ENCODE data around the gene CNBD2.

Gene CNBD2

DNA sequence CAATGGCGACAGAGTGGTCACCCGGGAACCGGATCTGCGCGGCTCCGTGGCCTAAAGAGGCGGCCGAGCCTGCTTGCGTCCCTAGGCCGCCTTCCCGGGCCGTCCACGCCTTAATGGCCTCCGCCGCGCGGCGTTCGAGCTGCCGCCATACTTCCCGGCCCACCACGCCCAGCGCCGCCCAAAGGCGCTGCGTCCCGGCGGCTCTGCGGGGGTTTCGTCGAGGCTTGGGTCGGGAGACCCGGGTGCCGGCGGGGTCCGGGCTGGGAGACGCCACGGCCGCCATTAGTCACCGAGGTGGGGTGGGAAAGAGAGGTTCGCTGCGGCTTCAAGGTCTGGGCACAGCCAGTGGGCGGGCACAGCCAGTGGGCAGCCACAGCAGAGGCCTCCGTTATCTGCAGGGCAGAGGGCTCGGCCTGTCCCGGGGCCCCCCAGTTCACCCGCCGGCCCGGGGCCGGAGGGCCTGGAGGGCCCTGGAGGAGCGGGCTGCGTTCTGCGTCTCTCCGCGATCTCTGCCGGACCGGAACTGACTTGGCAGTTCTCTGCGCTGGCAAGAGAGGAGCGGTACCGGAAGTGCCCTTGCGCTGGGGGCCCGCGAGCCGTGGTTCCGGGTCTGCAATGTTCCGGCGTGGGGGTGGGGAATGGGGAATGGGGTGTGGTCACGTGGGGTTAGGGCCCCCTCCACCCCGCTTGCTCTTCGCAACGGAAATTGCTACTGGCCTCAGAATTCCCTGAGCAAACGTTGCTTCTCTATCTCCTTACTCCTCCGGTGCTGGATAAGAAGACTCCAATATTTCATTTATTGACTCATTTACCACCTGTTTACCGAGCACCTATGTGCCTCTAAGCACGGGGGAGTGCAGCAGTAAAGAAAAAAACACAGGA lies 82.3 kb downstream of the CNBD2 start:
- peak; percentile 86 for TF ChIP-seq YY1 (IDR thresholded peaks at IDR 0.05; ENCODE audit: low read depth)
- peak; percentile 54; the same call in 1 of the 2 replicates for TF ChIP-seq TEAD4 (IDR thresholded peaks at IDR 0.05)
- TF ChIP-seq, protein P1, sequence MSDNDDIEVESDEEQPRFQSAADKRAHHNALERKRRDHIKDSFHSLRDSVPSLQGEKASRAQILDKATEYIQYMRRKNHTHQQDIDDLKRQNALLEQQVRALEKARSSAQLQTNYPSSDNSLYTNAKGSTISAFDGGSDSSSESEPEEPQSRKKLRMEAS (IDR thresholded peaks at IDR 0.05): peak; percentile 43; the same call in 1 of the 2 replicates
- TF ChIP-seq ZBTB7A (IDR thresholded peaks at IDR 0.05; ENCODE audit: low read depth): peak; percentile 81
- TF ChIP-seq EP300 (IDR thresholded peaks at IDR 0.05; ENCODE audit: borderline replicate concordance): peak; percentile 50; the same call in 1 of the 2 replicates
- no peak for TF ChIP-seq CEBPB (IDR thresholded peaks at IDR 0.05)
- no peak for TF ChIP-seq FOXM1 (IDR thresholded peaks at IDR 0.05; ENCODE audit: borderline replicate concordance, low read depth)
- TF ChIP-seq, protein P2, sequence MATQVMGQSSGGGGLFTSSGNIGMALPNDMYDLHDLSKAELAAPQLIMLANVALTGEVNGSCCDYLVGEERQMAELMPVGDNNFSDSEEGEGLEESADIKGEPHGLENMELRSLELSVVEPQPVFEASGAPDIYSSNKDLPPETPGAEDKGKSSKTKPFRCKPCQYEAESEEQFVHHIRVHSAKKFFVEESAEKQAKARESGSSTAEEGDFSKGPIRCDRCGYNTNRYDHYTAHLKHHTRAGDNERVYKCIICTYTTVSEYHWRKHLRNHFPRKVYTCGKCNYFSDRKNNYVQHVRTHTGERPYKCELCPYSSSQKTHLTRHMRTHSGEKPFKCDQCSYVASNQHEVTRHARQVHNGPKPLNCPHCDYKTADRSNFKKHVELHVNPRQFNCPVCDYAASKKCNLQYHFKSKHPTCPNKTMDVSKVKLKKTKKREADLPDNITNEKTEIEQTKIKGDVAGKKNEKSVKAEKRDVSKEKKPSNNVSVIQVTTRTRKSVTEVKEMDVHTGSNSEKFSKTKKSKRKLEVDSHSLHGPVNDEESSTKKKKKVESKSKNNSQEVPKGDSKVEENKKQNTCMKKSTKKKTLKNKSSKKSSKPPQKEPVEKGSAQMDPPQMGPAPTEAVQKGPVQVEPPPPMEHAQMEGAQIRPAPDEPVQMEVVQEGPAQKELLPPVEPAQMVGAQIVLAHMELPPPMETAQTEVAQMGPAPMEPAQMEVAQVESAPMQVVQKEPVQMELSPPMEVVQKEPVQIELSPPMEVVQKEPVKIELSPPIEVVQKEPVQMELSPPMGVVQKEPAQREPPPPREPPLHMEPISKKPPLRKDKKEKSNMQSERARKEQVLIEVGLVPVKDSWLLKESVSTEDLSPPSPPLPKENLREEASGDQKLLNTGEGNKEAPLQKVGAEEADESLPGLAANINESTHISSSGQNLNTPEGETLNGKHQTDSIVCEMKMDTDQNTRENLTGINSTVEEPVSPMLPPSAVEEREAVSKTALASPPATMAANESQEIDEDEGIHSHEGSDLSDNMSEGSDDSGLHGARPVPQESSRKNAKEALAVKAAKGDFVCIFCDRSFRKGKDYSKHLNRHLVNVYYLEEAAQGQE (IDR thresholded peaks at IDR 0.05; ENCODE audit: low read depth): peak; percentile 30; the same call in 1 of the 2 replicates
- no peak for TF ChIP-seq EGR1 (IDR thresholded peaks at IDR 0.05)
- TF ChIP-seq, protein P3, sequence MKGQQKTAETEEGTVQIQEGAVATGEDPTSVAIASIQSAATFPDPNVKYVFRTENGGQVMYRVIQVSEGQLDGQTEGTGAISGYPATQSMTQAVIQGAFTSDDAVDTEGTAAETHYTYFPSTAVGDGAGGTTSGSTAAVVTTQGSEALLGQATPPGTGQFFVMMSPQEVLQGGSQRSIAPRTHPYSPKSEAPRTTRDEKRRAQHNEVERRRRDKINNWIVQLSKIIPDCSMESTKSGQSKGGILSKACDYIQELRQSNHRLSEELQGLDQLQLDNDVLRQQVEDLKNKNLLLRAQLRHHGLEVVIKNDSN (IDR thresholded peaks at IDR 0.05): peak; percentile 94
- no peak for TF ChIP-seq CREB1 (IDR thresholded peaks at IDR 0.05; ENCODE audit: low read depth)
- peak; percentile 62; the same call in 1 of the 2 replicates for TF ChIP-seq NFIC (IDR thresholded peaks at IDR 0.05)
- peak; percentile 98 for TF ChIP-seq TAF1 (IDR thresholded peaks at IDR 0.05; ENCODE audit: low read depth)
- TF ChIP-seq RAD21 (IDR thresholded peaks at IDR 0.05; ENCODE audit: low read depth): no peak
- peak; percentile 82 for TF ChIP-seq TCF12 (IDR thresholded peaks at IDR 0.05; ENCODE audit: low read depth)

DNA sequence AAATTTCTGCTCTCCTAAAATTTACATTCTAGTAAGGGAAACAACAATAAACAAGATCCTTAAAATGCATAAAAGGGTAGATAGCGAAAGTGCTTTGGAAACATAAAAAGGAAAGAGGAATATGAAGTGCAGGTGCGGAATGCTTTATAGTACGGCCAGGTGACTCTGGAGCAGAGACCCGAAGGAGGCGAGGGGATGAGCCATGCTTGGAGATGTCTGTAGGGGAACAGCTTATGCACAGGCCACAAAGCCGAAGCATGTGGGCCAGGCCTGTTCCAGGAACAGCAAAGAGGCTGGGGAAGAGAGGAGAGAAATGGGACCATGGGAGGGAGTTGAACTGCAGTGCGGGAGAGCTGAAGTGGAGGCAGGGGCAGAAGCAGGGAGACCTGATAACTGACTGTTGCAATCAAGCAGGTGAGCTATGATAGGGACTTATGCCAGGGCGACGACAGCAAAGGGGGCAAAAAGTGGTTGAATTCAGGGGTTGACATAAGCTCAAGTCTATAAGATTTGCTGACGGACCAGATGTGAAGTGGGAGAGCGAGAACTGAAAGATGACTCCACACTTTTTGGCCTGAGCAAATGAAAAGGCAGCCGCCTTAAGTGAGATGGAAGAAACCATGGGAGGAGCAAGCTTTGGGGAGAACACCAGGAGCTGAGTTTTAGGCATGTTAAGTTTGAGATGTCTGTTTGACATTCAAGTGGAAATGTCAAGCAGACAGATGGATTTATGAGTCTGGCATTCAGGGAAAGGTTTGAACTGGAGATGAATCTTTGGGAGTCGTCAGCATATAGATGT lies 83.1 kb downstream of the CNBD2 start:
- no peak for TF ChIP-seq EGR1 (IDR thresholded peaks at IDR 0.05)
- TF ChIP-seq TCF12 (IDR thresholded peaks at IDR 0.05; ENCODE audit: low read depth): no peak
- no peak for TF ChIP-seq FOXM1 (IDR thresholded peaks at IDR 0.05; ENCODE audit: borderline replicate concordance, low read depth)
- TF ChIP-seq TEAD4 (IDR thresholded peaks at IDR 0.05): no peak
- no peak for TF ChIP-seq CEBPB (IDR thresholded peaks at IDR 0.05)
- TF ChIP-seq RAD21 (IDR thresholded peaks at IDR 0.05; ENCODE audit: low read depth): no peak
- TF ChIP-seq NFIC (IDR thresholded peaks at IDR 0.05): no peak
- TF ChIP-seq, protein P1 (IDR thresholded peaks at IDR 0.05): no peak
- no peak for TF ChIP-seq CREB1 (IDR thresholded peaks at IDR 0.05; ENCODE audit: low read depth)
- no peak for TF ChIP-seq EP300 (IDR thresholded peaks at IDR 0.05; ENCODE audit: borderline replicate concordance)

DNA sequence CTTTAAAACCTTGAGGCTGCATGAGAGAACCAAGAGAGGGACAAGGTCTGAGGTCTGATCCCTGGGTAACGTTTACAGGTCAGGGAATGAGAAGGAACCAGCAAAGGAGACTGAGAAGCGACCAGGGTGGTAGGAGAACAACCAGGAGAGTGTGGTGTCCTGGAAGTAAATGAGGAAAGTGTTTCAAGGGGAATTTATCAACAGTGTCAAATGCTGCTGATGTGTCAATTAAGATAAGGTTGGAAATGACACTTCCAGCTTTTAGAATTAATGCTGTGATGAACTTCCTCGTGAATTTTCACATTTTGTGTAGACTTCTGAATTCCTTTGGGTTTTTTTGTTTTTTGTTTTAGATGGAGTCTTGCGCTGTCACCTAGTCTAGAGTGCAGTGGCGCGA lies 83.7 kb downstream of the CNBD2 start:
- TF ChIP-seq RAD21 (IDR thresholded peaks at IDR 0.05; ENCODE audit: low read depth): no peak
- no peak for TF ChIP-seq EP300 (IDR thresholded peaks at IDR 0.05; ENCODE audit: borderline replicate concordance)
- no peak for TF ChIP-seq YY1 (IDR thresholded peaks at IDR 0.05; ENCODE audit: low read depth)

DNA sequence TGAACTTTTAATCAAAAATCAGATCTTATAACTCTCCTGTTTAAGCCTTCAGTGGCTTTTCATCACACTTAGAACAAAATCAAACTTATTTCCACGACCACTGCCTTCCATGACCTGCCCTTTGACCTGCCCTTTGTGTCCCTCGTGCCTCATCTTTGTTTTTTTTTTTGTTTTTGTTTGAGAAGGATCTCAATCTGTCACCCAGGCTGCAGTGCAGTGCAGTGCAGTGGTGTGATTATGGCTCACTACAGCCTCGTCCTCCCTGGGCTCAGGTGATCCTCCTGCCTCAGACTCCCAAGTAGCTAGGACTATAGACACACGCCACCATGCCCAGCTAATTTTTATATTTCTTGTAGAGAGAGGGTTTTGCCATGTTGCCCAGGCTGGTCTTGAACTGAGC lies 86.8 kb downstream of the CNBD2 start:
- no peak for TF ChIP-seq NFIC (IDR thresholded peaks at IDR 0.05)
- TF ChIP-seq, protein P3 (IDR thresholded peaks at IDR 0.05): no peak
- no peak for TF ChIP-seq TEAD4 (IDR thresholded peaks at IDR 0.05)
- TF ChIP-seq RAD21 (IDR thresholded peaks at IDR 0.05; ENCODE audit: low read depth): no peak
- no peak for TF ChIP-seq FOXM1 (IDR thresholded peaks at IDR 0.05; ENCODE audit: borderline replicate concordance, low read depth)
- TF ChIP-seq, protein P2 (IDR thresholded peaks at IDR 0.05; ENCODE audit: low read depth): no peak
- TF ChIP-seq TAF1 (IDR thresholded peaks at IDR 0.05; ENCODE audit: low read depth): no peak
- TF ChIP-seq CREB1 (IDR thresholded peaks at IDR 0.05; ENCODE audit: low read depth): no peak
- no peak for TF ChIP-seq EGR1 (IDR thresholded peaks at IDR 0.05)
- no peak for TF ChIP-seq TCF12 (IDR thresholded peaks at IDR 0.05; ENCODE audit: low read depth)
- TF ChIP-seq YY1 (IDR thresholded peaks at IDR 0.05; ENCODE audit: low read depth): no peak
- no peak for TF ChIP-seq CEBPB (IDR thresholded peaks at IDR 0.05)
- no peak for TF ChIP-seq EP300 (IDR thresholded peaks at IDR 0.05; ENCODE audit: borderline replicate concordance)

DNA sequence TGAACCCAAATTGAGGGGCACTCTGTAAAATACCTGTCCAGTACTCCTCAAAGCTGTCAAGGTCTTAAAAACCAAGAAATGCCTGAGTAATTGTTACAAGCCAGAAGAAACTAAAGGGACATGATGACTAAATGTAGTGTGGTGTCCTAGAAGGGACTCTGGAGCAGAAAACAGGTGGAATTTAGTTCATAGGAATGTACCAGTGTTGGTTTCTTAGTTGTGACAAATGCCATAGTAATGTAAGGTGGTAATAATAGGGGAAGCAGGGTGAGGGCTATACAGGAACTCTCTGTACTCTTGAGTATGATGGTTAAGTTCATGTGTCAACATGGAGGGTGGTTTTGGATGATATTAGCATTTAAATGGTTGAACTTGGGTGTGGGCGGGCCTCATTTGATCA lies 92.3 kb downstream of the CNBD2 start:
- TF ChIP-seq RAD21 (IDR thresholded peaks at IDR 0.05; ENCODE audit: low read depth): no peak
- TF ChIP-seq, protein P3 (IDR thresholded peaks at IDR 0.05): no peak
- no peak for TF ChIP-seq NFIC (IDR thresholded peaks at IDR 0.05)
- no peak for TF ChIP-seq FOXM1 (IDR thresholded peaks at IDR 0.05; ENCODE audit: borderline replicate concordance, low read depth)
- TF ChIP-seq YY1 (IDR thresholded peaks at IDR 0.05; ENCODE audit: low read depth): no peak
- TF ChIP-seq TAF1 (IDR thresholded peaks at IDR 0.05; ENCODE audit: low read depth): no peak
- TF ChIP-seq, protein P2 (IDR thresholded peaks at IDR 0.05; ENCODE audit: low read depth): no peak
- TF ChIP-seq, protein P1 (IDR thresholded peaks at IDR 0.05): no peak
- TF ChIP-seq EP300 (IDR thresholded peaks at IDR 0.05; ENCODE audit: borderline replicate concordance): no peak

Data from Ishikawa (cell line).